Measurements from ENCODE around the gene MYBPC3. TPM values are rescaled to one million over a fixed set of nuclear protein-coding genes. Genes with fewer than 3 reads are reported as not detected.

The MYBPC3 gene
- total and polyA plus RNA-seq, 2 donors = 0.03 TPM; not detected in 1

- Histone ChIP-seq H3K27ac (ENCODE audit: low read depth) (no peak overlapping the region), H3K36me3 (ENCODE audit: insufficient read depth) (peaks cover 17% of the 10 kb centered on the region), H3K4me1 (ENCODE audit: insufficient read depth) (no peaks in the 10 kb centered on the region), H3K4me3 (ENCODE audit: low read depth, low read length) (no peak overlapping the region)
- WGBS = 93% methylated on average over 13 of the region's 13 CpGs
- no peak for DNase-seq (ENCODE audit: extremely low spot score)
Observed at GRCh38 chr11:47285969-47286770, 66.3 kb downstream of the MYBPC3 start.

GRCh38 chr11:47284151-47284550, 68.4 kb downstream of the MYBPC3 start:
- WGBS = 97% methylated on average over 4 of the region's 4 CpGs
- H3K4me3 ChIP-seq (ENCODE audit: low read depth, low read length) = no peak overlapping the region
- H3K4me1 ChIP-seq (ENCODE audit: insufficient read depth) = no peaks in the 10 kb centered on the region
- DNase-seq (ENCODE audit: extremely low spot score) = no peak
- no peak overlapping the region for H3K27ac ChIP-seq (ENCODE audit: low read depth)
- peaks cover 15% of the 10 kb centered on the region for H3K36me3 ChIP-seq (ENCODE audit: insufficient read depth)

GRCh38 chr11:47282462-47282861, 70.0 kb downstream of the MYBPC3 start:
- no peak overlapping the region for H3K4me3 ChIP-seq (ENCODE audit: low read depth, low read length)
- no peak for DNase-seq (ENCODE audit: extremely low spot score)
- H3K4me1 ChIP-seq (ENCODE audit: insufficient read depth) = no peaks in the 10 kb centered on the region
- 96% methylated on average over 7 of the region's 7 CpGs for WGBS
- H3K27ac ChIP-seq (ENCODE audit: low read depth) = no peak overlapping the region
- H3K36me3 ChIP-seq (ENCODE audit: insufficient read depth) = peaks cover 12% of the 10 kb centered on the region

Small RNA genes lying within 50 kb of the gene (small RNA-seq; reads per million reads assigned to genes)
- not detected for gene MIR4487

Other genes starting within 250 kb of the MYBPC3 start
- 77.1 TPM for gene ARFGAP2, start 175.8 kb downstream of the MYBPC3 start, total RNA-seq
- 81.8 TPM for gene ARFGAP2, start 175.8 kb downstream of the MYBPC3 start, polyA plus RNA-seq
- gene PACSIN3, start 166.3 kb downstream of the MYBPC3 start, total RNA-seq = 14.9 TPM
- 33.9 TPM for gene PACSIN3, start 166.3 kb downstream of the MYBPC3 start, polyA plus RNA-seq
- 11.9 TPM for gene DDB2, start 137.7 kb downstream of the MYBPC3 start, total RNA-seq
- gene DDB2, start 137.7 kb downstream of the MYBPC3 start, polyA plus RNA-seq = 23.8 TPM
- gene ACP2, start 103.9 kb downstream of the MYBPC3 start, total RNA-seq = 24.5 TPM
- 28.6 TPM for gene ACP2, start 103.9 kb downstream of the MYBPC3 start, polyA plus RNA-seq
- gene NR1H3, start 94.7 kb downstream of the MYBPC3 start, total RNA-seq = 16.8 TPM
- 43.3 TPM for gene NR1H3, start 94.7 kb downstream of the MYBPC3 start, polyA plus RNA-seq
- 28.9 TPM for gene MADD, start 82.6 kb downstream of the MYBPC3 start, total RNA-seq
- 32.9 TPM for gene MADD, start 82.6 kb downstream of the MYBPC3 start, polyA plus RNA-seq
- 5.2 TPM for gene SPI1, start 25.8 kb upstream of the MYBPC3 start, total RNA-seq
- 21.0 TPM for gene SPI1, start 25.8 kb upstream of the MYBPC3 start, polyA plus RNA-seq
- 30.3 TPM for gene SLC39A13, start 55.9 kb upstream of the MYBPC3 start, total RNA-seq
- 73.9 TPM for gene SLC39A13, start 55.9 kb upstream of the MYBPC3 start, polyA plus RNA-seq
- gene PSMC3, start 73.7 kb upstream of the MYBPC3 start, total RNA-seq = 60.1 TPM
- gene PSMC3, start 73.7 kb upstream of the MYBPC3 start, polyA plus RNA-seq = 177 TPM
- 3.0 TPM for gene RAPSN, start 96.4 kb upstream of the MYBPC3 start, total RNA-seq
- 0.05 TPM for gene RAPSN, start 96.4 kb upstream of the MYBPC3 start, polyA plus RNA-seq
- 125 TPM for gene CELF1, start 200.4 kb upstream of the MYBPC3 start, total RNA-seq
- gene CELF1, start 200.4 kb upstream of the MYBPC3 start, polyA plus RNA-seq = 35.2 TPM
- gene PTPMT1, start 212.9 kb upstream of the MYBPC3 start, total RNA-seq = 25.1 TPM
- 58.8 TPM for gene PTPMT1, start 212.9 kb upstream of the MYBPC3 start, polyA plus RNA-seq
- gene KBTBD4, start 226.3 kb upstream of the MYBPC3 start, total RNA-seq = 15.4 TPM
- 24.1 TPM for gene KBTBD4, start 226.3 kb upstream of the MYBPC3 start, polyA plus RNA-seq
- 40.0 TPM for gene NDUFS3, start 226.4 kb upstream of the MYBPC3 start, total RNA-seq
- gene NDUFS3, start 226.4 kb upstream of the MYBPC3 start, polyA plus RNA-seq = 107 TPM
- gene FAM180B, start 234.0 kb upstream of the MYBPC3 start, total RNA-seq = 0.32 TPM
- 0.10 TPM for gene FAM180B, start 234.0 kb upstream of the MYBPC3 start, polyA plus RNA-seq
- 3.5 TPM for gene C1QTNF4, start 241.7 kb upstream of the MYBPC3 start, total RNA-seq
- gene C1QTNF4, start 241.7 kb upstream of the MYBPC3 start, polyA plus RNA-seq = 7.1 TPM